B cell (primary cell): ENCODE results near the gene ACHE.

Experiments used
- CTCF ChIP-seq: fragments of 200-600 bp; IDR thresholded peaks from one replicate; pipeline ENCODE4 v1.8.0; 2022; ENCODE audit warnings: antibody characterized with exemption, mild to moderate bottlenecking
- EZH2 ChIP-seq: IDR thresholded peaks from 2 replicates; pipeline ENCODE4 v1.6.1; 2012; ENCODE audit warnings: borderline replicate concordance, low read depth, mild to moderate bottlenecking, moderate library complexity, low read length; ENCODE audit not compliant: insufficient read depth, poor library complexity, severe bottlenecking

- TF ChIP-seq EZH2: no peak
- TF ChIP-seq CTCF: no peak
These were observed 28.5 kb downstream of the ACHE start, which contains the start of gene TRIP6 for GRCh38 chr7:100867040-100867775.
